MM.1S (cell line): Measurements from ENCODE around the gene TXNDC17.

Experiments
- CTCF ChIP-seq: fragments of 300-600 bp; sonication (generic); IDR thresholded peaks from 2 replicates; pipeline ENCODE4 v1.5.1; 2016; ENCODE audit warnings: antibody characterized with exemption, low read length, mixed read lengths
- EZH2 ChIP-seq: fragments of 300-600 bp; sonication (generic); optimal IDR thresholded peaks from 2 replicates; pipeline ENCODE3; 2017; ENCODE audit warnings: low read depth, mild to moderate bottlenecking, antibody characterized with exemption, low read length, mixed read lengths

DNA sequence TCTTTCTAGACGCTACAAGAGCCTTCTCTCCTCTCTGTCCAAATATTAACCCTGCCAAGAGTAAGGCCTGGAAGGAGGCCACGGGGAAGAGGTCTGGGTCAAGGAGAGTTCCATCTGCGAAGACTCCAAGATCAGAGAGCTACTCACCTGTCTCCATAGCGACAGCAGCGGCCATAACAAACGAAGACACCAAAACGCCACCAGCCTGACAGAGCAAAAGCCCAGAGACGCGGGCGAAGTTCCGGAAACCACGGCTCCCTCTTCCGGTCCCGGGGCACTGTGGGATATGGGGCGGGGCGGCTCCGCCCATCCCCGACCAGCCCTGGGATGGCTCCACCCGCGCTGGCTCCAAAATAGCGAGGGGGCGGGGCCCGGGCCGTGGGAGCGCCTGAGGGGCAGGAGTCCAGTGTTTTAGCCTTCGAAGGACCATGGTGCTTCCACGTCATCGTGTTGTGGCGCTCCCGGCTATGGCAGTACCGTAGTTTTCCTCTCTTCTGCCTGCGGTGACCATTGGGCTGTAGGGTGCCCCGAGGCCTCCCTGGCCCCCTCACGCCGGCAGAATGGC lies 10.6 kb downstream of the TXNDC17 start, which contains the start of the genes C17orf100 and MED31:
- TF ChIP-seq CTCF: no peak
- TF ChIP-seq EZH2: no peak
